ENCODE data around the gene SLC1A3.

DNA sequence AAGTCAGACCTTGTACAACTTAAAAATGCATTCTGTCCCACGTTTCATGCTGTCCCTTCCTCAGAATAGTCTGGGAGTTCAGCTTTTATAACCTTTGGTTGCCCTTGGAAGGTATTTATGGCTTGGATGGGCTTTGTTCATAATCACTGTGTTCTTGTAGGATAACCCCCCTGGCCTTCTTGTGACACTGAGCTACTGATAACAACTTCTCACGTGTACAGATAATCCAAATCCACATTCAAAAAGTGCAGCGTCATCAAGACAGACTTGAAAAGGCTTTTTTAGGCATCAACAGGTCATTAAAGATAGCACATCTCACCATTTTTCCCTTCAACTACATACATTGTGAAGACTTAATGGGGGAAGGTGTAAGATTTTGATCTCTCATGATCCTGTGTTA lies 42.0 kb downstream of the SLC1A3 start:
- no peak for TF ChIP-seq CTCF (IDR thresholded peaks at IDR 0.05)
- no peak for TF ChIP-seq EP300 (IDR thresholded peaks at IDR 0.05)
- no peak for TF ChIP-seq POLR2AphosphoS5 (IDR thresholded peaks at IDR 0.05)
